Measurements from ENCODE around the gene BAZ1B.

The BAZ1B gene

GRCh38 chr7:73435471-73436009 is 86.6 kb downstream of the BAZ1B start:
- DNase-seq (no peak), ATAC-seq (ENCODE audit: insufficient read depth, low read depth) (no peak)
- H3K36me3 ChIP-seq (ENCODE audit: insufficient read depth, low read length) = peaks cover 14% of the 10 kb centered on the region
- H3K9me3 ChIP-seq (ENCODE audit: insufficient read depth, low read length, severe bottlenecking) = no peaks in the 10 kb centered on the region
- H3K79me2 ChIP-seq (ENCODE audit: insufficient read depth, low read length) = no peaks in the 10 kb centered on the region
- no peak for TF ChIP-seq EZH2 (IDR thresholded peaks at IDR 0.05; ENCODE audit: borderline replicate concordance, low read depth, low read length, severe bottlenecking)
- TF ChIP-seq, protein P1, sequence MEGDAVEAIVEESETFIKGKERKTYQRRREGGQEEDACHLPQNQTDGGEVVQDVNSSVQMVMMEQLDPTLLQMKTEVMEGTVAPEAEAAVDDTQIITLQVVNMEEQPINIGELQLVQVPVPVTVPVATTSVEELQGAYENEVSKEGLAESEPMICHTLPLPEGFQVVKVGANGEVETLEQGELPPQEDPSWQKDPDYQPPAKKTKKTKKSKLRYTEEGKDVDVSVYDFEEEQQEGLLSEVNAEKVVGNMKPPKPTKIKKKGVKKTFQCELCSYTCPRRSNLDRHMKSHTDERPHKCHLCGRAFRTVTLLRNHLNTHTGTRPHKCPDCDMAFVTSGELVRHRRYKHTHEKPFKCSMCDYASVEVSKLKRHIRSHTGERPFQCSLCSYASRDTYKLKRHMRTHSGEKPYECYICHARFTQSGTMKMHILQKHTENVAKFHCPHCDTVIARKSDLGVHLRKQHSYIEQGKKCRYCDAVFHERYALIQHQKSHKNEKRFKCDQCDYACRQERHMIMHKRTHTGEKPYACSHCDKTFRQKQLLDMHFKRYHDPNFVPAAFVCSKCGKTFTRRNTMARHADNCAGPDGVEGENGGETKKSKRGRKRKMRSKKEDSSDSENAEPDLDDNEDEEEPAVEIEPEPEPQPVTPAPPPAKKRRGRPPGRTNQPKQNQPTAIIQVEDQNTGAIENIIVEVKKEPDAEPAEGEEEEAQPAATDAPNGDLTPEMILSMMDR (IDR thresholded peaks at IDR 0.05; ENCODE audit: borderline replicate concordance, extremely low read depth, low read length, poor library complexity, severe bottlenecking) = no peak
- H3K4me3 ChIP-seq (ENCODE audit: low read depth in 1 of 2, low read length in 2 of 2) = no peak overlapping the region
- H3K27ac ChIP-seq (ENCODE audit: low read length) = no peak overlapping the region
- no peaks in the 10 kb centered on the region for H3K4me1 ChIP-seq (ENCODE audit: insufficient read depth, low read length)
- H4K20me1 ChIP-seq (ENCODE audit: insufficient read depth, low read length) = peaks cover 15% of the 10 kb centered on the region
- no peak overlapping the region for H3K4me2 ChIP-seq (ENCODE audit: insufficient read depth, low read length)
- no peak overlapping the region for H2AFZ ChIP-seq (ENCODE audit: low read depth, low read length)
- H3K27me3 ChIP-seq (ENCODE audit: insufficient read depth, low read length, poor library complexity) = no peaks in the 10 kb centered on the region
- H3K9ac ChIP-seq (ENCODE audit: low read depth, low read length) = no peak overlapping the region

GRCh38 chr7:73434701-73435069 is 87.4 kb downstream of the BAZ1B start:
- no peak overlapping the region for H3K4me2 ChIP-seq (ENCODE audit: insufficient read depth, low read length)
- H3K4me1 ChIP-seq (ENCODE audit: insufficient read depth, low read length) = no peaks in the 10 kb centered on the region; the same call in 1 of the 2 replicates
- TF ChIP-seq, protein P1 (IDR thresholded peaks at IDR 0.05; ENCODE audit: borderline replicate concordance, extremely low read depth, low read length, poor library complexity, severe bottlenecking) = no peak
- no peak for TF ChIP-seq EZH2 (IDR thresholded peaks at IDR 0.05; ENCODE audit: borderline replicate concordance, low read depth, low read length, severe bottlenecking)
- DNase-seq (no peak), ATAC-seq (ENCODE audit: insufficient read depth, low read depth) (no peak)
- peaks cover 15% of the 10 kb centered on the region for H4K20me1 ChIP-seq (ENCODE audit: insufficient read depth, low read length)
- no peak overlapping the region for H2AFZ ChIP-seq (ENCODE audit: low read depth, low read length)
- H3K36me3 ChIP-seq (ENCODE audit: insufficient read depth, low read length) = peaks cover 7% of the 10 kb centered on the region
- no peak overlapping the region for H3K27ac ChIP-seq (ENCODE audit: low read length)
- H3K79me2 ChIP-seq (ENCODE audit: insufficient read depth, low read length) = no peaks in the 10 kb centered on the region
- H3K9me3 ChIP-seq (ENCODE audit: insufficient read depth, low read length, severe bottlenecking) = no peaks in the 10 kb centered on the region
- H3K9ac ChIP-seq (ENCODE audit: low read depth, low read length) = no peak overlapping the region
- no peak overlapping the region for H3K4me3 ChIP-seq (ENCODE audit: low read depth in 1 of 2, low read length in 2 of 2)
- no peaks in the 10 kb centered on the region for H3K27me3 ChIP-seq (ENCODE audit: insufficient read depth, low read length, poor library complexity)

- H4K20me1 ChIP-seq (ENCODE audit: insufficient read depth, low read length) = peaks cover 12% of the 10 kb centered on the region
- no peaks in the 10 kb centered on the region for H3K79me2 ChIP-seq (ENCODE audit: insufficient read depth, low read length)
- no peaks in the 10 kb centered on the region for H3K27me3 ChIP-seq (ENCODE audit: insufficient read depth, low read length, poor library complexity)
- no peak for ATAC-seq (ENCODE audit: insufficient read depth, low read depth)
- TF ChIP-seq EZH2 (IDR thresholded peaks at IDR 0.05; ENCODE audit: borderline replicate concordance, low read depth, low read length, severe bottlenecking) = no peak
- TF ChIP-seq, protein P1 (IDR thresholded peaks at IDR 0.05; ENCODE audit: borderline replicate concordance, extremely low read depth, low read length, poor library complexity, severe bottlenecking) = no peak
- H3K9ac ChIP-seq (ENCODE audit: low read depth, low read length) = no peak overlapping the region
- no peak for DNase-seq
- no peak overlapping the region for H2AFZ ChIP-seq (ENCODE audit: low read depth, low read length)
- no peak overlapping the region for H3K4me2 ChIP-seq (ENCODE audit: insufficient read depth, low read length)
- H3K4me1 ChIP-seq (ENCODE audit: insufficient read depth, low read length) = no peaks in the 10 kb centered on the region; the same call in 1 of the 2 replicates
- H3K27ac ChIP-seq (ENCODE audit: low read length) = no peak overlapping the region
- no peaks in the 10 kb centered on the region for H3K9me3 ChIP-seq (ENCODE audit: insufficient read depth, low read length, severe bottlenecking)
- no peak overlapping the region for H3K4me3 ChIP-seq (ENCODE audit: low read depth in 1 of 2, low read length in 2 of 2)
- H3K36me3 ChIP-seq (ENCODE audit: insufficient read depth, low read length) = peaks cover 4% of the 10 kb centered on the region
These were observed 88.0 kb downstream of the BAZ1B start for GRCh38 chr7:73433924-73434700.
